Stimulated activated CD8-positive, alpha-beta memory T cell treated with anti-CD3 and anti-CD28 coated beads, Interleukin-7, amount 100 ng/mL, for 1 hour (primary cell): ENCODE data around the gene SPRY1.

ENCODE experiments used
- DNase-seq, 2 donors: peaks; one replicate each; pipeline ENCODE4 v3.0.0-alpha.2; 2020; ENCODE audit warnings: low read depth in 2 of 2

The SPRY1 gene

DNA sequence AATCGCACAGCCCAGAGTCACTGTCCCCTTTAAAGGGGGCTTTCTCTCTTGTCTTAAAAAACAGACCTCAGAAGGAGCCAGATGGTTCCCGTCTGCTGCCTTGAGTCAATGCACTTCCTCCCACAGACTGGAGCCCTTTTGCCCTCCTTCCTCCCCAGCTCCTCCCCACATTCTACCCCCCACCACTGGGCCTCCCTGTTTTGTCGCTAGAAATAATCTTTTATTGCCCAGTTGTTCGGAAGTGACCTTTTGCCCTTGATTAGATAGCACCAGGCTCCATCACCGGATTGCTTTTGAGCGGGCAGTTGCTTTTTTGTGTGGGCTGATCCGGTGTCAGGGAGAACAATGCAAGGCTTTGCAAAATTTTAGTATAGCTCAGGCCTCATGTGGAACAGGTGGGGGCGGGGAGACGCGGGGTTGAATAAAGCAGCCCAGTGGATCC lies 47.7 kb downstream of the SPRY1 start:
- DNase-seq, result no peak

DNA sequence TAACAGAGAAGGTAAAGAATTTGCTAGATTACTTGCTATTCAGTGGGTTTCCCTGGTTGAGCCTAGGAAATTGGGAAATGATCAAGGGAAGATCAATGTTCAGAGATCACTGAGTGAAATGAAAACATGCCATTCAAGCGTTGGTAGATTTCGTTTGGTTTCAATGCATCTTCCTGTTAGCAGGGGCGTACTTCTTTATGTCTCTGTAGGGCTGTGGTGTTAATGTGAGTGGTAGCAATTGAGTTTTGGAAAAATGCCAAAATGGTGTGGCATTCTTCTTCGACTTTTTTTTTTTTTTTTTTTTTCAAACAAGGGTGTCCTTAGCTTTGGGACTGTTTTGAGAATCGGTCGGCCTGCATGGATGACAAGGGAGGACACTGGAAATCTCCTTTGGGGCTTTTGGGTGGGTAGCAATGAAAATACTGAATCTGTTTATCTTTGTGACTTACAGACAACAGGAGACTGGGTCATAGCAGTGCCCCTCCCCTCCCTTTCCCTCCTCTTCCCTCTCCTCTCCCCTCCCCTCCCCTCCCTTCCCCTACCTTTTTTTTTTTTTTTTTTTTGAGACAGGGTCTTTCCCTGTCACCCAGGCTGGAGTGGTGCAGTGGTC lies 50.4 kb downstream of the SPRY1 start:
- DNase-seq, result no peak

DNA sequence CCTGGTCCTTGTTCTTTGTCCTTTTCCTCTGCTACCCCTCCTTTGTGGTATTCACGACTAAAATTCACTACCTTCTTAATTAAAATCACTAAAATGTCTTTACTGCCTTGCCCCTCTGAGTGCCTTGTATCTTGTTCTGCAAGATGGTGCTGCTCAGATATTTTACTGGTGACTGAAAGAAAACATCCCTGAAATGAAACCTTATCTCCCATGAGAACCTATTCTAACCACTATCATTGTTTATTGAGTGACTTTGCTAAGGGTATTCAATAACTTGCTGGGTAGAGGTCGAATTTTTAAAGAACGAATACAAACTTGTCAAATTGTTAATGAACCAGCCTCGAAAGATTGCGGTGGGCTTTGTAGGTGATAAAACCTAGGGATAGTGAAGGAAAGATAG lies 52.8 kb downstream of the SPRY1 start:
- DNase-seq, result no peak

DNA sequence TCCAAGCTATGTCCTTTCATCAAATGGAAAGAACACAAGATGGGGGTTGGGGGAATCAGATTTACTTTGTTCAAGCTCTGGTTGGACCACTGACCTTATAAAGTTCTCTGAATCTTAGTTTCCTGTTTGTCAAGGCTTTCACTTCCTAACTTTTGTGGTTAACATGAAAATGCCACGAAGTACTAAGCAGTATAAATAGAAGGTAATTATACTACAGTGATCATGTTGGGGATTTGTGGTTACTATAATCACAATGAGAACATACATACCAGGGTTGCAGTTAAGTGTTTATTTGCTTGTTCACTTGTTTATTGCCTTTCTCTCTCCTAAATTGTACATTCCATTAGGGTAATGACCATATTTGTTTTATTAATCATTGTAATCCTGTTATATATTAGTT lies 53.2 kb downstream of the SPRY1 start:
- DNase-seq, result no peak

DNA sequence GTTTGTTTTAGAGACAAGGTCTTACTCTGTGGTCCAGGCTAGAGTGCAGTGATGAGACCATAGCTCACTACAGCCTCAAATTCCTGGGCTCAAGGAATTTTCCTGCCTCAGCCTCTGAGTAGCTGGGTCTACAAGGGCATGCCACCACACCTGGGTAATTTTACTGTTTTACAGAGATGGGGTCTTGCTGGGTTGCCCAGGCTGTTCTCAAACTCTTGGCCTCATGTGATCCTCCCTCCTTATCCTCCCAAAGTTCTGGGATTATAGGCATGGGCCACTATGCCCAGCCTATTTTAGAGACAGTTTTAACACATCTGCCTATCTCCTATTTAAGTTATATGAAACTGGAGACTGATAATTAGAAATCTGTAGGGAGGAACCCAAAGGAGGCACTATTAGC lies 53.8 kb downstream of the SPRY1 start:
- DNase-seq, result no peak

DNA sequence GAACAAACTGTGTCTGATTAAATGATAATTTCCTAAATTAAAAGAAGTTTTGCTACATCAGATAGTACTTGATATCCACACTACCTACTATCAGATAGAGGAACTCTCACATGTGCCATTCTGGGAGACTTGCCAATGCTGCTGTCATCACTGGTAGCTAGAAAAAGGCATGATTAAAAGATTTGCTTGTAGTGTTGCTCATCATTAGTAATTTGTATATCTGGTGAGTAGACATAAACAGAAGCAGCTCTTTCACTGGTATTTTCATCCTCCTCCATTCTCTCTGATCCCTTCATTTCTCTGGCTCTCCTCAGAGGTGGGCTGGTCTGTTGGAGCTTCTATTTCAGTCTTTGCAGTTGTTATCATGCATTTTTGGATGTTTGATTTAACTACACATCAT lies 56.0 kb downstream of the SPRY1 start:
- DNase-seq, result no peak

DNA sequence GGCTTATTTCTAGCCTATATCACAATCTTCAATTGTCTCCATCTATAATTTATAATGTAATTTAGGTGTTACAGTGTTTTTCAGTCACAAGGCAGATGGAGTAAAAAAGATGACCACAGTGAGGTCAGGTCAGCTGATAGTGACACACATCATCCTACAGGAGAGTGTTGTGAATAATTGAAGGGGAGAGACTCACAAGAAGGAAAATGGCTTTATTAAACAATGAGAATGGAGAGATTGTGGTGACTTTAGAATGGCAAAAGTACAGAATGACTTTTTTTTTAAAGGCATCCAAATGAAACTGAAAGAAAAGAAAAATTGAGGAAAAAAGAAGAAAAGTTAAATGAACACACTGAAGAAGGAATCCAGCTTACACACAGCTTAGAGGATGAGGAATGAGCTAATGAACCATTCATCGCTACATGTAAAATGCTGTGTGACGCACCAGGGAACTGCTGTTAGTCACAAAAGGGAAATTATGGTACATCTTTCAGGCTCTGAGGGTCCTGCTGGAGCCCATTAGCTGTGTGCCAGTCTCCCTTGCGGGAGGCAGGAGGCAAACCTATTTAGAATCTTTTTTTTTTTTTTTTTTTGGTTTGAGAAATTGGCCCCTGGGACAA lies 56.6 kb downstream of the SPRY1 start:
- no peak for DNase-seq
